ENCODE data around the gene MAK.
"Not testable (repeated sequence)": the region's sequence is repeated elsewhere in the genome, so short reads cannot be mapped to it uniquely, and the experiment has no call there.

Gene MAK

GRCh38 chr6:10837995-10838793 lies at the start of gene MAK:
TSS of gene MAK (minus strand) at chr6:10838539. CDS start at chr6:10830648, 7,891 bp downstream.
- H3K27me3 ChIP-seq (ENCODE audit: control insufficient read depth, insufficient read depth, low read length): peaks cover 20% of the 10 kb centered on the region
- H3K4me3 ChIP-seq (ENCODE audit: low read depth, low read length): peak within 1 kb of the TSS; percentile 77
- peak within 1 kb of the TSS; percentile 20 for H3K9ac ChIP-seq (ENCODE audit: low read depth, low read length)
- H3K9me3 ChIP-seq (ENCODE audit: control insufficient read depth, insufficient read depth, low read length): no peaks in the 10 kb centered on the region
- peaks cover 3% of the 10 kb centered on the region for H3K4me1 ChIP-seq (ENCODE audit: control insufficient read depth, insufficient read depth, low read length)
- H3K36me3 ChIP-seq (ENCODE audit: control insufficient read depth, insufficient read depth, low read length): no peaks in the 10 kb centered on the region

- Histone ChIP-seq H3K9me3 (ENCODE audit: control insufficient read depth, insufficient read depth, low read length) (no peaks in the 10 kb centered on the region), H3K27me3 (ENCODE audit: control insufficient read depth, insufficient read depth, low read length) (peaks cover 37% of the 10 kb centered on the region), H3K36me3 (ENCODE audit: control insufficient read depth, insufficient read depth, low read length) (no peaks in the 10 kb centered on the region), H3K9ac (ENCODE audit: low read depth, low read length) (peak within 1 kb of the TSS; percentile 13), H3K4me3 (ENCODE audit: low read depth, low read length) (peak within 1 kb of the TSS; percentile 67), H3K4me1 (ENCODE audit: control insufficient read depth, insufficient read depth, low read length) (no peaks in the 10 kb centered on the region)
Observed at GRCh38 chr6:10886691-10887502, 48.6 kb upstream of the MAK start, which contains the start of gene SYCP2L. TSS of gene SYCP2L (plus strand) at chr6:10887052. CDS start at chr6:10887127, 75 bp downstream.

GRCh38 chr6:10886365-10886690 lies 48.0 kb upstream of the MAK start:
- H3K9ac ChIP-seq (ENCODE audit: low read depth, low read length): not testable (repeated sequence)
- peak overlapping the region; percentile 67 for H3K4me3 ChIP-seq (ENCODE audit: low read depth, low read length)

GRCh38 chr6:10884245-10884972 lies 46.1 kb upstream of the MAK start:
- Histone ChIP-seq H3K9me3 (ENCODE audit: control insufficient read depth, insufficient read depth, low read length) (no peaks in the 10 kb centered on the region), H3K4me1 (ENCODE audit: control insufficient read depth, insufficient read depth, low read length) (no peaks in the 10 kb centered on the region), H3K9ac (ENCODE audit: low read depth, low read length) (no peak overlapping the region), H3K27me3 (ENCODE audit: control insufficient read depth, insufficient read depth, low read length) (peaks cover 62% of the 10 kb centered on the region), H3K4me3 (ENCODE audit: low read depth, low read length) (peak overlapping the region; percentile 58), H3K36me3 (ENCODE audit: control insufficient read depth, insufficient read depth, low read length) (no peaks in the 10 kb centered on the region)

More at GRCh38 chr6:10886365-10886690, 48.0 kb upstream of the MAK start:
- not testable (repeated sequence) for H3K9me3 ChIP-seq (ENCODE audit: control insufficient read depth, insufficient read depth, low read length); H3K4me1 ChIP-seq (ENCODE audit: control insufficient read depth, insufficient read depth, low read length); H3K36me3 ChIP-seq (ENCODE audit: control insufficient read depth, insufficient read depth, low read length)
- H3K27me3 ChIP-seq (ENCODE audit: control insufficient read depth, insufficient read depth, low read length): peaks cover 43% of the 10 kb centered on the region

GRCh38 chr6:10883312-10884244 lies 45.2 kb upstream of the MAK start:
- H3K9ac ChIP-seq (ENCODE audit: low read depth, low read length): peak overlapping the region; percentile 43
- H3K9me3 ChIP-seq (ENCODE audit: control insufficient read depth, insufficient read depth, low read length): no peaks in the 10 kb centered on the region
- peaks cover 70% of the 10 kb centered on the region for H3K27me3 ChIP-seq (ENCODE audit: control insufficient read depth, insufficient read depth, low read length)
- H3K4me1 ChIP-seq (ENCODE audit: control insufficient read depth, insufficient read depth, low read length): no peaks in the 10 kb centered on the region
- H3K36me3 ChIP-seq (ENCODE audit: control insufficient read depth, insufficient read depth, low read length): no peaks in the 10 kb centered on the region
- H3K4me3 ChIP-seq (ENCODE audit: low read depth, low read length): peak overlapping the region; percentile 58

GRCh38 chr6:10882657-10883171 lies 44.4 kb upstream of the MAK start:
- Histone ChIP-seq H3K27me3 (ENCODE audit: control insufficient read depth, insufficient read depth, low read length) (peaks cover 70% of the 10 kb centered on the region), H3K36me3 (ENCODE audit: control insufficient read depth, insufficient read depth, low read length) (no peaks in the 10 kb centered on the region), H3K9ac (ENCODE audit: low read depth, low read length) (no peak overlapping the region), H3K9me3 (ENCODE audit: control insufficient read depth, insufficient read depth, low read length) (no peaks in the 10 kb centered on the region), H3K4me1 (ENCODE audit: control insufficient read depth, insufficient read depth, low read length) (no peaks in the 10 kb centered on the region), H3K4me3 (ENCODE audit: low read depth, low read length) (peak overlapping the region; percentile 58)

- H3K27me3 ChIP-seq (ENCODE audit: control insufficient read depth, insufficient read depth, low read length): peaks cover 70% of the 10 kb centered on the region
- not testable (repeated sequence) for H3K36me3 ChIP-seq (ENCODE audit: control insufficient read depth, insufficient read depth, low read length); H3K4me1 ChIP-seq (ENCODE audit: control insufficient read depth, insufficient read depth, low read length); H3K9ac ChIP-seq (ENCODE audit: low read depth, low read length); H3K9me3 ChIP-seq (ENCODE audit: control insufficient read depth, insufficient read depth, low read length)
- peak overlapping the region; percentile 58 for H3K4me3 ChIP-seq (ENCODE audit: low read depth, low read length)
Observed at GRCh38 chr6:10882253-10882630, 43.9 kb upstream of the MAK start.

- Histone ChIP-seq H3K4me1 (ENCODE audit: control insufficient read depth, insufficient read depth, low read length) (no peaks in the 10 kb centered on the region), H3K9me3 (ENCODE audit: control insufficient read depth, insufficient read depth, low read length) (no peaks in the 10 kb centered on the region), H3K27me3 (ENCODE audit: control insufficient read depth, insufficient read depth, low read length) (peaks cover 66% of the 10 kb centered on the region), H3K9ac (ENCODE audit: low read depth, low read length) (no peak overlapping the region), H3K4me3 (ENCODE audit: low read depth, low read length) (no peak overlapping the region), H3K36me3 (ENCODE audit: control insufficient read depth, insufficient read depth, low read length) (no peaks in the 10 kb centered on the region)
Observed at GRCh38 chr6:10880366-10880765, 42.0 kb upstream of the MAK start.

- peaks cover 42% of the 10 kb centered on the region for H3K27me3 ChIP-seq (ENCODE audit: control insufficient read depth, insufficient read depth, low read length)
- H3K36me3 ChIP-seq (ENCODE audit: control insufficient read depth, insufficient read depth, low read length): no peaks in the 10 kb centered on the region
- no peak overlapping the region for H3K4me3 ChIP-seq (ENCODE audit: low read depth, low read length)
- no peaks in the 10 kb centered on the region for H3K9me3 ChIP-seq (ENCODE audit: control insufficient read depth, insufficient read depth, low read length)
- no peak overlapping the region for H3K9ac ChIP-seq (ENCODE audit: low read depth, low read length)
- no peaks in the 10 kb centered on the region for H3K4me1 ChIP-seq (ENCODE audit: control insufficient read depth, insufficient read depth, low read length)
Observed at GRCh38 chr6:10877871-10878270, 39.5 kb upstream of the MAK start.

- no peak overlapping the region for H3K9ac ChIP-seq (ENCODE audit: low read depth, low read length)
Observed at GRCh38 chr6:10877012-10877411, 38.7 kb upstream of the MAK start.

More at GRCh38 chr6:10877012-10877411, 38.7 kb upstream of the MAK start:
- Histone ChIP-seq H3K36me3 (ENCODE audit: control insufficient read depth, insufficient read depth, low read length) (no peaks in the 10 kb centered on the region), H3K4me3 (ENCODE audit: low read depth, low read length) (no peak overlapping the region), H3K4me1 (ENCODE audit: control insufficient read depth, insufficient read depth, low read length) (no peaks in the 10 kb centered on the region), H3K27me3 (ENCODE audit: control insufficient read depth, insufficient read depth, low read length) (peaks cover 33% of the 10 kb centered on the region), H3K9me3 (ENCODE audit: control insufficient read depth, insufficient read depth, low read length) (no peaks in the 10 kb centered on the region)

Measured in iPS-15b (cell line).